DMS153 treated with DMSO at 0.1 percent for 48 hours (cell line): Measurements from ENCODE around the gene ZNF205.
"Not testable (repeated sequence)": the region's sequence is repeated elsewhere in the genome, so short reads cannot be mapped to it uniquely, and the experiment has no call there.

Experiments
- DNase-seq: peaks from one replicate; lab custom pipeline; 2025; ENCODE audit not compliant: unreplicated experiment; lab: John Stamatoyannopoulos, UW

Gene ZNF205

GRCh38 chr16:3131755-3132377, 19.5 kb downstream of the ZNF205 start:
- DNase-seq: no peak

DNA sequence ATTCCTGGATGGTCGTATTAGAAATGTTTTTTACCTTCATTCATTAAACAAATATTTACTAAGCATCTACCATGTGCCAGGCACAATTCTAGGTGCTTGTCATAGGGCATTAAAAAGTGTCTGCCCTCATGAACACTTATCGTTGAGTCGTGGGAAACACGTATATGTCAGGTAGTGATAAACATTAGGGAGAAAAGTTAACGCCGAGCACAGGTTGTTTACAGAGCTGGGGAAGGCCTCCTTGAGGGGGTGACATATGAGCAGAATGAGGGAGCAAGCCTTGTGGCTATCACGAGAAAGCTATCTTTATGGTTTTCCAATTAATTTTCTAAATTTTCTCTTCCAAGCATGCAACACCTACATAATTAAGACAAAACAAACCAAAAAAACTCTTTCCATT, 21.5 kb downstream of the ZNF205 start:
- no peak for DNase-seq

DNA sequence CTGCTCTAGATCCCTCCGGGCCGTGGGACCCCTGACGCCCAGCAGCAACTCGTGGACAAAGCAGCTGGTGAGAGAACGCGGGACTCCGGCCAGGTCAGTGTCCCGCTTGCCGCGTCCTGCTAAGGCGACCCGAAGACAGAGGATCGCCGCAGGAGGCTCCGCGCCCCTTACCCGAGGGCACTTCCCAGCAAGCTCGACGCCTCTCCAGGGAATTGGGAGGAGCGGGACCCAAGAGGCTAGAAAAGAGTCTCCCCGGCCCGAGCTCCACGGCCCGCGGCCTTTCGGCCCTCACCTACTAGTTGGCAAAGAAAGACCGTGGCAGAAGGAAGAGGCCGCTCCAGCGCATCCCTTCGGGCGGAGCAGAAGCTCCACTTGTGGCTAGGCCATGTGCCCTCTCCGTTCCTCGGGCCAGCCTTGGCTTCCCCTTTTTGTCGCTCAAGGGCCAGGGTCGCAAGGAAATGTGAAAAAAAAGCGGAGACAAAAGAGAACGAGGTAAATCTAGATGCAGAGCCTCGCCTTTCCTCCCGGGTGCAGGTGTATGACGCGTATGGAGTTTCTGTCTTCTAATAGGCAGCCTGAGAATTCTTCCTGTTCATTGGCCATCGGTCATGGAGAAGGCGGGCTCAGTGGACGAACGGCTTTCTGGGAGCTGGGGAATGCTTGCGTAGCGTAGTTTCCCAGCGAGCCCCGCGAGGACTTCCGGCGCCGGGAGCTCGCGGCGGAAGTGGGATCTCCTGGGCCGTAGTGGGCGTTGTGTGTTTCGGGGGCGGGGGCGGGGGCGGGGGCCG, 22.1 kb downstream of the ZNF205 start, which contains the start of gene ZNF213:
TSS of gene ZNF213 (plus strand) at position 692 of the 788 bp plus-strand sequence. CDS start 2,252 bp downstream, outside the sequence.
- peak; percentile 95 for DNase-seq

- no peak for DNase-seq
These were observed 22.8 kb downstream of the ZNF205 start for GRCh38 chr16:3135126-3135715.

DNA sequence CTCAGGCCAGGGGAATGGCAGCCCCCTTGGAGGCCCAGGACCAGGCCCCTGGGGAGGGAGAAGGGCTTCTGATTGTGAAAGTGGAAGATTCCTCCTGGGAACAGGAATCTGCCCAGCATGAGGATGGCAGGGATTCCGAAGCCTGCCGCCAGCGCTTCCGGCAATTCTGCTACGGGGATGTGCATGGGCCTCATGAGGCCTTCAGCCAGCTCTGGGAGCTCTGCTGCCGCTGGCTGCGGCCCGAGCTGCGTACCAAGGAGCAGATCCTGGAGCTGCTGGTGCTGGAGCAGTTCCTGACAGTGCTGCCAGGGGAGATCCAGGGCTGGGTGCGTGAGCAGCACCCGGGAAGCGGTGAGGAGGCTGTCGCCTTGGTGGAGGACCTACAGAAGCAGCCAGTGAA, 24.9 kb downstream of the ZNF205 start:
- DNase-seq: no peak

DNA sequence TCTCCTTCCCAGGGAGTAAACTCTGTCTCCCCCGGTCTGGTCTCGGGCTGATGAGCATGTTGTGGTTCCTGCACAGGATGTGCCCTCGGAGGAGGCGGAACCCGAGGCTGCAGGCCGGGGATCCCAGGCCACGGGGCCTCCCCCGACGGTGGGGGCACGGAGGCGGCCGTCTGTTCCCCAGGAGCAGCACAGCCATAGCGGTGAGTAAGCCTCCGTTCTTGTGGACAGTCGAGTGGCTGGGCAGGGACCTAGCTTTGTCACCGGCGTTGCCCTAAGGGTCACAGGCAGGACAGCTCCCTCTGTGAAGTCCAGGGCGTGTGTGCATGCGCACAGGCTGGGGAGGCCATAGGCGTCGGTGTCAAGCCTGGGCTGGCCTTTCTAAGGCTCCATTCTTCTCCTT, 26.0 kb downstream of the ZNF205 start:
- no peak for DNase-seq

DNA sequence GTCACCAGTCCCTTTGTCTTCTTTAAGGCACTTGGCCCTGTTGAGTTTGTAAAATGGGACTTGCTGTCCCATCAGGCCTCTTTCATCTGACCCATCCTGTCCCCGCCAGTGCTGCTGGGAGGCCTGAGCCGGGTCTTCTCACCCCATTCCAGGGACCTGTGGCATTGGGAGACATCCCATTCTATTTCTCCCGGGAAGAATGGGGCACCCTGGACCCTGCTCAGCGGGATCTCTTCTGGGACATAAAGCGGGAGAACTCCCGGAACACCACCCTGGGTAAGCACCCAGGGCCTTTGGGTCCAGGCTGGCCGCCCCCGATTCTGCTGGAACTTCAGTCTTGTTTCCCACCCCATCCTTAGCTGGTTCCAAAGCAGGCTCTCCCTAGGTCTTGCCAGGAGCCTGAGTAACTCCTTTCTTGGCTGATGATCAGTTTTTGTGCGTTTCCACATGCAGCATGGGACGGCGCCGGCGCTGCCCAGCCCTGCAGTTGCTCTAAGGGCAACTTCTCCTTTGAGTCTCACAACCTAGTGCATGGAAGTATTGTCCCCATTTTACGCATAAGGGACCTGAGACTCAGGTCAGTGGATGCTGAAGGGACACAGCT, 26.5 kb downstream of the ZNF205 start:
- DNase-seq: no peak

DNA sequence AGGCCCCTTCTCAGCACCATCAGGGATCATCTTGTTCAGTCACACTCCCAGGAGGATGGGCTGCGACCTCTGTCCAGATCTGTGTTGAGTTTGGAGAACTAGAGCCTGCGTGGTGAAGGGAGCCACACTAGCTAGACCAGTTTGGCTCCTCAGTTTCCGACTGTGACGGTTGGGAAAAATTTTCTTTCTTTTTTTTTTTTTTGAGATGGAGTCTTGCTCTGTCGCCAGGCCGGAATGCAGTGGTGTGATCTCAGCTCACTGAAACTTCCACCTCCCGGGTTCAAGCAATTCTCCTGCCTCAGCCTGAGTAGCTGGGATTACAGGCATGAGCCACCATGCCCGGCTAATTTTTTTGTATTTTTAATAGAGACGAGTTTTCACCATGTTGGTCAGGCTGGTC, 27.2 kb downstream of the ZNF205 start:
- DNase-seq: not testable (repeated sequence)

- no peak for DNase-seq
These were observed 28.4 kb downstream of the ZNF205 start for GRCh38 chr16:3140603-3141427.

DNA sequence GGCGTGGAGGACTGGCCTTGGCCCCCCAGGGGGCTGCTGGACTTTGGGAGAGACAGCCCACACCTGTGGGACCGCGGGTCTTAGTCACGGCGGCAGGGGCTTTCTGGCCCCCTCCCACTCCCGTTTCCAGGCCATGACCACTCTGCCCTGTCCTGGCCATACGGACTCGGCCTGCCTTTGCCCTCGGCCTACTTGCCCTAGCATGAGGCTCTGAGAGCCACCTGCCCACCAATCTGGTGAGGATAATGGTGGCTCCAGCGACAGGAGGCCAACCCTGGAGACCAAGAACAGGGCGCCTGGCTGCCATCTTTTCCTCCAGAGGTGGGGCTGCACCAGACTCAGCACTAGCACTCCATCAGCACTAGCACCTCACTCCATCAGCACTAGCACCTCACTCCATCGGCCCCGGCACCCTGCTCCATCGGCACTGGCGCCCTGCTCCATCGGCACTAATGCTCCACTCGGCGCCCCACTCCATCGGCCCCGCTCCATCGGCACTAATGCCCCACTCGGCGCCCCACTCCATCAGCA, 29.5 kb downstream of the ZNF205 start:
- DNase-seq: no peak

GRCh38 chr16:3142327-3142726, 29.9 kb downstream of the ZNF205 start:
- no peak for DNase-seq

GRCh38 chr16:3142770-3143169, 30.4 kb downstream of the ZNF205 start:
- no peak for DNase-seq

DNA sequence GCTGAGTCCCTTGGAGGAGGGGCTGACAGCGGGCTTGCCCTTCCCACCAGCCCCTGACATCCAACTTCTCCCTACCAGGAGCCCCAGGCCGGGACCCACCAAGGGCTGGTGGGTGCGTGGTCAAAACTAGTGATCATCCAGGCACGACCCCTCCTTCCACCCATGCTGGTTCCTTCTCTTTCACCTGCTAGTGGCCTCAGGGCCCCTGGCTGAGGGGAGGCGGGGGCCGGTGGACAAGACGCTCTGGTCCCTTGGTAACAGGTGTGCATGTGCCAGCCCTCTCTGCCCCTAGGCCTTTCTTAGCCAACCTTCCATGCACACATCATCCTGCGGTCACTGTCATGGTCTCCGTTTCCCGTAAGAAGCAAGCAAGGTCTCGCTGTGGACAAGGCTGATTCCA, 30.8 kb downstream of the ZNF205 start:
- DNase-seq: no peak

- DNase-seq: no peak
These were observed 31.4 kb downstream of the ZNF205 start for GRCh38 chr16:3143598-3144320.

DNA sequence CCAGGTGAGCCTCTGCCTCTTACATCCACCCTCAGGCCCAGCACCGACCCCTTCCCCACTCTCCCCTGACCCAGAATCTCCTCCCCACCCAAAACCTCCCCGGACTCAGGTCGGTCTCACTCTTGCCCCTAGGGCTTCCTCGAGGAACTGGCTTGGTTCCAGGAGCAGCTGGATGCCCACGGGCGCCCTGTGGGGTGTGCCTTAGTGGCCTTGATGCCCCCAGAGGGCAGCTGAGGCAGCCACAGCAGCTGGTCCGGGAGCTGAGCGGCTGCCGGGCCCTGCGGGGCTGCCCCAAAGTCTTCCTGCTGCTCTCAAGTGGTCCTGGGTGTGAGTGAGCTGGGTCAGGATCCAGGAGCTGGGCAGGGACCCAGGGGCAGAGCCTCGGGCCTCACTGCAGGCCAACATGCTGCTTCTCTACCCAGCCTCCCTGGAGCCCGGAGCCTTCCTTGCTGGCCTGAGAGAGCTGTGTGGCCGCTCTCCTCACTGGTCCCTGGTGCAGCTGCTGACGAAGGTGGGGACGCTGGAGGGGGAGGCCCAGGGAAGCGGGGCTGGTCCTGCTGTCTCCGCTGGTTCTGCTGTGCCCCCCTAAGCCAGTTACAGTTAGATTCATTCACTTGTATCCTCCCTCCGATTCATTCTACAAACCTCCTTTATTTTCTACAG, 32.1 kb downstream of the ZNF205 start:
- DNase-seq: no peak

DNA sequence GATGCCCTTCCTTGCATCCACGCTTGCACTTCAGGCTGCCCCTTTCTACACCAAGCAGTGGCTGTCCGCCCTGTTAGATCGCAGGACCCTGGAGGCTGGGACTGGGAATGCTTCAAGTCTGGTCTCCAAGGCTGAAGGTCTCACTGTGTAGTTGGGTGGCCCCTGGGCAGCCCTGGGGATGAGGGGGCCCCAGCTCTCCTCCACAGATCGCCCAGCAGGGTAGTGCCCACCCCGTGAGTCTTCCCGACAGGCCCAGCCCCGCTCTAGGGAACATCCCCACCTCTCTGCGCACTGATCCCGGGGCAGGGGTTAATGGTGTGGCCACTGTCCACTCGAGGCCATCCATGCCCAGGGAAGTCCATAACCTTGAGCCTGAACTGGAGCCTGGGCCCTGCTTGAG, 32.8 kb downstream of the ZNF205 start:
- DNase-seq: no peak

GRCh38 chr16:3145660-3146059, 33.3 kb downstream of the ZNF205 start:
- DNase-seq: no peak

DNA sequence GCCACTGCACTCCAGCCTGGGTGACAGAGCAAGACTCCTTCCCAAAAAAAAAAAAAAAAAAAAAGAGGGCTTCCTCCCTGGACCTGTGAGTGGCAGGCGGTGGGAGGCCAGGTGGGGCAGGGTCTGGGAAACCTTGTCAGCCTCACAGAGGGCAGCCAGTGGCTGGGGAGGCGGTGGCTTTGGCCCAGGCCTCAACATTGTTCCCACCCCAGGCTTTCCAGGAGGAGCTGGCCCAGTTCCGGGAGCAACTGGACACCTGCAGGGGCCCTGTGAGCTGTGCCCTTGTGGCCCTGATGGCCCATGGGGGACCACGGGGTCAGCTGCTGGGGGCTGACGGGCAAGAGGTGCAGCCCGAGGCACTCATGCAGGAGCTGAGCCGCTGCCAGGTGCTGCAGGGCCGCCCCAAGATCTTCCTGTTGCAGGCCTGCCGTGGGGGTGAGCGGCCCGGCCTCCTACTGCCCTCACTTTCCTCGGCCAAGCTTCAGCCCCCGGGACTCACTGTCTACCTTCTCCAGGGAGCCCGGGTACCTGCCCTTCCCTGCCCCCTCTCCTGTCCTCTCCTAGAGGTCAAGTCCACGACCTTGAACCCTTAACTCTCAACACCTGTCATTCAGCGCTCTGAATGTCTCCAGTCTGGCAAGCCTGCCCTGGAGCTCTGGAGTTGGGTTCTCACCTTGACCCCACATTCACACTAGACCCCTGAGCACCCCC, 34.8 kb downstream of the ZNF205 start:
- DNase-seq: no peak

DNA sequence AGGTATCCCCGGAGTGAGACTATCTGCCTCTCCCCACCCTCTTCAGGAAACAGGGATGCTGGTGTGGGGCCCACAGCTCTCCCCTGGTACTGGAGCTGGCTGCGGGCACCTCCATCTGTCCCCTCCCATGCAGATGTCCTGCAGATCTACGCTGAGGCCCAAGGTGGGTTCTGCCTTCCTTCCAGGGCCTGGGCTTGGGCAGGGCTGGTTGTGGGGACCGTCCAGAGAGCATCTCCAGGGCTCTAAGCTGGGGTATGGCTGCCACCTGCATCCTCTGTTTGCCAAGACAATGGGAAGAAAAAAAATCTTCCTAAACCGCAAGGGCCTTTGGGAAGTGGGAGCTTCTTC, 35.3 kb downstream of the ZNF205 start:
- DNase-seq: no peak
